CD8-positive, alpha-beta memory T cell (primary cell): ENCODE results near the gene CYS1. TPM values are rescaled to one million over a fixed set of nuclear protein-coding genes. Genes with fewer than 3 reads are reported as not detected.
"Not testable (repeated sequence)": the region's sequence is repeated elsewhere in the genome, so short reads cannot be mapped to it uniquely, and the experiment has no call there.

Experiments used
- CTCF ChIA-PET: fragments of 350-600 bp; sonication (Branson Sonifier 250); formaldehyde crosslinking; loops from one replicate; lab custom pipeline; 2021; ENCODE audit warnings: antibody characterized with exemption; lab: Charles Lee
- POLR2A ChIA-PET: fragments of 350-600 bp; sonication (Branson Sonifier 250); formaldehyde crosslinking; loops from one replicate; lab custom pipeline; 2021; ENCODE audit warnings: antibody characterized with exemption; lab: Charles Lee
- DNase-seq, 5 donors: peaks; one replicate each; pipeline versions ENCODE4 v3.0.0 to v3.0.0-alpha.2; 2020 to 2022; ENCODE audit warnings: mixed read lengths in 1 of 5
- H3K27ac ChIP-seq: one replicate; pipeline ENCODE4 v1.7.0; 2013; ENCODE audit warnings: low read depth, mild to moderate bottlenecking, low read length, moderate library complexity
- H3K27me3 ChIP-seq: 2 replicates; pipeline ENCODE4 v1.7.0; 2013; ENCODE audit warnings: low read length, mild to moderate bottlenecking; ENCODE audit not compliant: insufficient read depth, poor library complexity, severe bottlenecking
- H3K36me3 ChIP-seq: 2 replicates; pipeline ENCODE4 v1.7.0; 2013; ENCODE audit warnings: mild to moderate bottlenecking, low read length, moderate library complexity; ENCODE audit not compliant: insufficient read depth
- H3K4me1 ChIP-seq: 2 replicates; pipeline ENCODE4 v1.7.0; 2013; ENCODE audit warnings: mild to moderate bottlenecking, low read length, moderate library complexity; ENCODE audit not compliant: insufficient read depth
- H3K4me3 ChIP-seq: 2 replicates; pipeline ENCODE4 v1.7.0; 2013; ENCODE audit warnings: mild to moderate bottlenecking, low read length
- H3K9me3 ChIP-seq: 2 replicates; pipeline ENCODE4 v1.7.0; 2013; ENCODE audit warnings: mild to moderate bottlenecking, low read length
- H3K27ac Mint-ChIP-seq, 8 donors: one replicate each; pipeline ENCODE4 v1.8.0; 2020 to 2021; ENCODE audit warnings: mixed read lengths in 8 of 8, mild to moderate bottlenecking in 6 of 8, inconsistent platforms in 3 of 8, moderate library complexity in 3 of 8
- H3K27me3 Mint-ChIP-seq, 2 donors: one replicate each; pipeline ENCODE4 v1.8.0; 2020 to 2021; ENCODE audit warnings: mixed read lengths in 2 of 2, mild to moderate bottlenecking in 1 of 2, moderate library complexity in 1 of 2
- H3K36me3 Mint-ChIP-seq, 3 donors: one replicate each; pipeline ENCODE4 v1.8.0; 2020 to 2021; ENCODE audit warnings: mixed read lengths in 3 of 3, inconsistent platforms in 1 of 3, mild to moderate bottlenecking in 1 of 3
- H3K4me1 Mint-ChIP-seq, 3 donors: one replicate each; pipeline ENCODE4 v1.8.0; 2020 to 2021; ENCODE audit warnings: mixed read lengths in 3 of 3, inconsistent platforms in 1 of 3, mild to moderate bottlenecking in 1 of 3
- H3K4me3 Mint-ChIP-seq, 7 donors: one replicate each; pipeline ENCODE4 v1.8.0; 2020 to 2021; ENCODE audit warnings: mixed read lengths in 7 of 7, mild to moderate bottlenecking in 6 of 7, moderate library complexity in 4 of 7, inconsistent platforms in 2 of 7
- H3K9me3 Mint-ChIP-seq, 5 donors: one replicate each; pipeline ENCODE4 v1.8.0; 2020 to 2022; ENCODE audit warnings: mixed read lengths in 5 of 5, mild to moderate bottlenecking in 3 of 5, moderate library complexity in 2 of 5, inconsistent platforms in 1 of 5
- polyA plus RNA-seq: library from polyadenylated mRNA; unstranded; fragments of 300-500 nt; fragmentation: Illumina TruSeq; gene quantifications from one replicate; pipeline ENCODE4 v1.2.3, GENCODE V29; 2021
- total RNA-seq, 2 experiments: library from RNA; stranded (reverse); gene quantifications; one replicate each; pipeline ENCODE4 v1.2.3, GENCODE V29; 2021

Gene CYS1
- total and polyA plus RNA-seq, 3 experiments from 2014 or later = 0.07 to 0.20 (median 0.09) TPM

DNA sequence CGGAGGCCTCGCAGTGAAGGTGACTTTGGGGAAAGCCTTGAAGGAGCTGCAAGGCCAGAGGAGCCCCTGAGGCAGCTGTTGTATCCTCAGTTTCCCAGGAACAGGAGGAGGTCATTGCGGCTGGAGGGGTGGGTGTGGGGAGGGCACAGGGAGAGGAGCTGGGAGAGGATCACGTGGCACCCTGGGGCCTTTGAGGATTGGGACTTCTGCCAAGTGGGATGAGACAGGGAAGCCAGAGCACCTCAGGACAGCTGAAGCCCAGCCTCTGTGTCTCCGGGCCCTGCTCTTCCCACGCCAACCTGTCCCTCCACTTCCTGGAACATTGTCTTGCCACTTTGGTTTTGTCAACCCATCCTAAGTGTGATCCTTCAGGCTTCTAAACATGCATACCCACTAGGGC lies 23.0 kb upstream of the CYS1 start:
- ChIA-PET POLR2A (no interaction called here), CTCF (interaction anchor here (2.9 kb wide), 1 partner anchor 31 kb away, joined by 12 read pairs; no protein-coding TSS in a partner anchor)
- peaks cover 4 to 6% of the 10 kb centered on the region in 2 donors for H3K27me3 Mint-ChIP-seq
- Histone ChIP-seq H3K4me1 (no peaks in the 10 kb centered on the region), H3K9me3 (no peaks in the 10 kb centered on the region), H3K36me3 (no peaks in the 10 kb centered on the region), H3K4me3 (no peak overlapping the region), H3K27ac (no peak overlapping the region), H3K27me3 (no peaks in the 10 kb centered on the region)
- H3K9me3 Mint-ChIP-seq = peaks cover 0 to 9% (median 6%) of the 10 kb centered on the region in 5 donors
- peaks cover 0 to 10% (median 0%) of the 10 kb centered on the region in 3 donors for H3K36me3 Mint-ChIP-seq
- H3K27ac Mint-ChIP-seq = no peak overlapping the region
- no peaks in the 10 kb centered on the region for H3K4me1 Mint-ChIP-seq
- DNase-seq = no peak
- no peak overlapping the region for H3K4me3 Mint-ChIP-seq

DNA sequence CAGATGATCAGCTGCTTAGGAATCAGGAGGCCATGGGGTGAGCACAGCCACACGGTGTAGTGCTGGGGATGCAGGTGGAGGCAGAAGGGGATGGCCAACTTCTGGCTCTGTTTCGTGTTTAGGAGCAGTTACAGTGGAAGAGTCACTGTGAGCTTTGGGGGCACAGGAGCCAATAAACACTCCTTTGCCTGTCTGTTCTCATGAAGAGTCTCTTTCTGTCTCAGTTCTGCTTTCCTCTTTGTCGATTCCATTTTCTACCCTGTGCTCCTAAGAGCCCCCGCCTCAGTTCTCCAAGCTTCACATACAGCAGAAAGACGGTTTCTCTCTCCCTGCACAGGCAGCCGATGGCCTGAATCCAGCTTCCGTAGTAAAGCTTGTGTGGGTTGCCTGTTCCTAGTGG lies 21.3 kb upstream of the CYS1 start:
- Mint-ChIP-seq H3K4me3 (no peak overlapping the region), H3K27ac (no peak overlapping the region), H3K36me3 (peaks cover 0 to 2% (median 0%) of the 10 kb centered on the region in 3 donors), H3K27me3 (peaks cover 10 to 13% of the 10 kb centered on the region in 2 donors), H3K9me3 (peaks cover 0 to 2% (median 0%) of the 10 kb centered on the region in 5 donors), H3K4me1 (no peaks in the 10 kb centered on the region)
- POLR2A ChIA-PET = no interaction called here
- Histone ChIP-seq H3K9me3 (no peaks in the 10 kb centered on the region), H3K27me3 (no peaks in the 10 kb centered on the region), H3K4me3 (no peak overlapping the region), H3K36me3 (no peaks in the 10 kb centered on the region), H3K4me1 (no peaks in the 10 kb centered on the region), H3K27ac (no peak overlapping the region)
- no peak for DNase-seq
- CTCF ChIA-PET = interaction anchor here (1.7 to 2.9 kb wide), 2 partner anchors 11 to 29 kb away, joined by 4 to 12 read pairs; no protein-coding TSS in a partner anchor

DNA sequence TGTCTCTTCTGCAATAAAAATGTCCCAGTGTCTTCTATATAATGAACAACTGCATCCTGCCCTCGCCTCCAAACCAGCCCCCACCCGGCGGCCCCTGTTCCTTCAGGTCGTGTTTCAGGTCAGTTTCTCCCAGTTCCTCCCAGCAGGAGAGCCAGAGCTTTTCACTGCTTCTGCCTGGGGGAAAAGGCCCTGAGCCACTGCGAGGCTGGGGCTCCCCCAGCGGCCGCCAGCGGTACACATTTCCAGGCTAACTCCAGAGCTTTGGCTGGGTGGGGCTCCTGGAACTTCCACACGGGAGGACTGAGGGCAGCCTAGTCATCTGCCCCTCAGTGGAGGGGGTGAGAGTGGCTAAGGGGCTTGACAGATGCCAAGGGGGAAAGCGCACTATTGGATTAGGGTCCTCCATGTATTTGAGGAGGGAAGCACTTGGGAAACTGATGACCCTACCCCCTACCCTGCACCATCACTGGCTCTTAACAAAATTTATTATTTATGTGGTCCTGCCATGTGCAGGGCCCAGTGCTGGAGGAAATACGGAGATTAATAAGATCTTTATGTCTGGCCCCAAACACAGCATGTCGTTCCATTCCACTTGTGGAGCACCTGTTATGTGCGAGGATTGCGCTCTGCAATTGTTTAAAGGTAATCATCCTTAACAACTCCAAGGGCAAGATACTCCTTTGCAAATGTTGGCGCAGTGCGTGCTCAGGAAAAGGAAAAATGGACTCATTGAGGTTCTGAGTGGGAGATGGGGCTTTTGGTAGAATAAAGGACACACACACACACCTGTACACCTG lies 17.3 kb upstream of the CYS1 start:
- Histone ChIP-seq H3K4me3 (no peak overlapping the region), H3K4me1 (no peaks in the 10 kb centered on the region), H3K27ac (no peak overlapping the region), H3K27me3 (peaks cover 14% of the 10 kb centered on the region), H3K36me3 (no peaks in the 10 kb centered on the region), H3K9me3 (no peaks in the 10 kb centered on the region)
- Mint-ChIP-seq H3K36me3 (no peaks in the 10 kb centered on the region), H3K4me3 (peak overlapping the region in 1 of 7 donors; percentile 49), H3K9me3 (no peaks in the 10 kb centered on the region), H3K27me3 (peaks cover 22 to 47% of the 10 kb centered on the region in 2 donors), H3K27ac (peak overlapping the region in 1 of 8 donors; percentile 17), H3K4me1 (no peaks in the 10 kb centered on the region)
- ChIA-PET CTCF (interaction anchor here (0.9 to 3.0 kb wide), 17 partner anchors 11 to 347 kb away, joined by 3 to 38 read pairs (median 5); partner anchors contain the start of gene CYS1), POLR2A (interaction anchor here (0.7 kb wide), 1 partner anchor 16 kb away, joined by 3 read pairs; no protein-coding TSS in a partner anchor)
- DNase-seq = peak in 1 of 5 donors; percentile 19

DNA sequence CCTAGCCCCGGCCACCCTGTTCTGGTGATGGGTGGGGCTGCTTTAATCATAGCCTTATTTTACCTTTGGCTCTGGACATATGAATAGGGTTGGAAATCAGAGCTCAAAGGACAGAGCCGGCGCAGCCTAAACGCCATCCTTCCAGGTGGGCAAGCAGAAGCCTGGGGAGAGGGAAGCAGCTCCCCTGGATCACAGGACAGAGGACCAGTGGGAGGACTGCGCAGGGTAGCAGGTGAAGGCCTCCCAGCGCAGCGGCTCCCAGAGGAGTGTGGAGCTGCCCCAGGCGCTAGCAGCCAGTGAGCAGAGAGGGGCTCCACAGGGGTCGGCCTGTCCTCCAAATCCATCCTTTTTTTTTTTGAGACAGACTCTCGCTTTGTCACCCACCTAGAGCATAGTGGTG lies 16.4 kb upstream of the CYS1 start:
- Mint-ChIP-seq H3K36me3 (no peaks in the 10 kb centered on the region), H3K27me3 (peaks cover 25 to 57% of the 10 kb centered on the region in 2 donors), H3K4me1 (peaks cover 0 to 2% (median 0%) of the 10 kb centered on the region in 3 donors), H3K4me3 (no peak overlapping the region), H3K9me3 (peaks cover 0 to 6% (median 4%) of the 10 kb centered on the region in 5 donors), H3K27ac (no peak overlapping the region)
- no peak overlapping the region for H3K4me3 ChIP-seq
- POLR2A ChIA-PET = interaction anchor here (0.7 kb wide), 1 partner anchor 15 kb away, joined by 3 read pairs; no protein-coding TSS in a partner anchor
- H3K9me3 ChIP-seq = no peaks in the 10 kb centered on the region
- H3K27ac ChIP-seq = no peak overlapping the region
- CTCF ChIA-PET = interaction anchor here (0.9 to 3.0 kb wide), 16 partner anchors 10 to 348 kb away, joined by 3 to 38 read pairs (median 5); partner anchors contain the start of gene CYS1
- no peaks in the 10 kb centered on the region for H3K36me3 ChIP-seq
- no peaks in the 10 kb centered on the region for H3K4me1 ChIP-seq
- peaks cover 15% of the 10 kb centered on the region for H3K27me3 ChIP-seq
- DNase-seq = no peak

DNA sequence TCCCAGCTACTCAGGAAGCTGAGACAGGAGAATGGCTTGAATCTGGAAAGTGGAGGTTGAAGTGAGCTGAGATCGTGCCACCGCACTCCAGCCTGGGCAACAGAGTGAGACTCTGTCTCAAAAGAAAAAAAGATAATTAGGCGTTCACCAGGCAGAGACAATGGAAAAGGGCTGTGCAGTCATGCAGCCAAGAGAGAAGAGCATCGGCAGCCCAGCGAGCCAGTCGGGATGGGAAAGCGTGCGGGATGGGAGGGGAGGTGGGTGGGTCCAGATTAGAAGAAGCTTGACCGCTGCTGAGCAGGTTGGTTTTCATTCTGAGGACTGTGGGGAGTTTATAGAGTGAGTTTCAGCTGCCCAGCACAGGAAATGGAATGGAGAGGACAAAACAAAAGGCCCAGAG lies 15.0 kb upstream of the CYS1 start:
- no peak for DNase-seq
- H3K27me3 Mint-ChIP-seq = peaks cover 35 to 67% of the 10 kb centered on the region in 2 donors
- Histone ChIP-seq H3K27me3 (peaks cover 22% of the 10 kb centered on the region), H3K36me3 (no peaks in the 10 kb centered on the region), H3K27ac (no peak overlapping the region), H3K4me1 (no peaks in the 10 kb centered on the region), H3K9me3 (no peaks in the 10 kb centered on the region), H3K4me3 (no peak overlapping the region)
- H3K4me3 Mint-ChIP-seq = no peak overlapping the region
- no peak overlapping the region for H3K27ac Mint-ChIP-seq
- peaks cover 0 to 7% (median 5%) of the 10 kb centered on the region in 5 donors for H3K9me3 Mint-ChIP-seq
- no peaks in the 10 kb centered on the region for H3K36me3 Mint-ChIP-seq
- POLR2A ChIA-PET = no interaction called here
- peaks cover 4 to 5% (median 5%) of the 10 kb centered on the region in 3 donors for H3K4me1 Mint-ChIP-seq
- CTCF ChIA-PET = interaction anchor here (1.1 to 1.9 kb wide), 3 partner anchors 22 to 313 kb away, joined by 3 to 9 read pairs (median 4); no protein-coding TSS in a partner anchor

DNA sequence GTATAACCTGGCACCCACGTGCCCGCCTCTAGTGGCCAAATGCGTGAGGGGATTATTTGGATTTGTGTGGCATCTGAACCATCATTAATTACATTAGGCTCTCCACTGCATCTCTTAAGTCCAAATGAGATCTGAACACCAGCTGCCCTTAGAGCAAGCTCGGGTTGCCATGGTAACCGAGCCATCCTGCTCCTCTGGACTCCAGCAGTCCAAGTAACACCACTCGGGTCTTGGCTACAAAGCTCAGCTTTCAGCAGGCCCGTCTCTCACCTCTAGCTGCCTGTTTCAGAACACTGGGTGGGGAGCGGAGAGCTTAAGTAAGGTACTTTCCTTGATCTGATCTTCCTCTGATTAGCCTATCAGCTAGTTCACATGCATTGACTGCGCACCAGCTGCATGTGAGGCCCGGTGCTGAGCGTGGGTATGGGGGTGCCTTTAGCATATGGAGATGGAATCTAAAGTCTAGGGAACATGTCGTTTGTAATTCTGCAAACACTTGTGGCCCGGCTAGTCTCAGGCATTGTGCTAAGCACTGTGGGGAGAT lies 14.1 kb upstream of the CYS1 start:
- Mint-ChIP-seq H3K27ac (no peak overlapping the region), H3K27me3 (peaks cover 42 to 75% of the 10 kb centered on the region in 2 donors), H3K4me1 (peaks cover 4 to 5% (median 5%) of the 10 kb centered on the region in 3 donors), H3K4me3 (no peak overlapping the region), H3K36me3 (no peaks in the 10 kb centered on the region), H3K9me3 (peaks cover 0 to 7% (median 5%) of the 10 kb centered on the region in 5 donors)
- no peak overlapping the region for H3K27ac ChIP-seq
- no peaks in the 10 kb centered on the region for H3K4me1 ChIP-seq
- H3K9me3 ChIP-seq = no peaks in the 10 kb centered on the region
- POLR2A ChIA-PET = no interaction called here
- no peaks in the 10 kb centered on the region for H3K36me3 ChIP-seq
- no peak overlapping the region for H3K4me3 ChIP-seq
- peaks cover 22% of the 10 kb centered on the region for H3K27me3 ChIP-seq
- DNase-seq = no peak
- CTCF ChIA-PET = interaction anchor here (0.7 to 1.9 kb wide), 3 partner anchors 9 to 314 kb away, joined by 3 to 9 read pairs (median 3); no protein-coding TSS in a partner anchor

DNA sequence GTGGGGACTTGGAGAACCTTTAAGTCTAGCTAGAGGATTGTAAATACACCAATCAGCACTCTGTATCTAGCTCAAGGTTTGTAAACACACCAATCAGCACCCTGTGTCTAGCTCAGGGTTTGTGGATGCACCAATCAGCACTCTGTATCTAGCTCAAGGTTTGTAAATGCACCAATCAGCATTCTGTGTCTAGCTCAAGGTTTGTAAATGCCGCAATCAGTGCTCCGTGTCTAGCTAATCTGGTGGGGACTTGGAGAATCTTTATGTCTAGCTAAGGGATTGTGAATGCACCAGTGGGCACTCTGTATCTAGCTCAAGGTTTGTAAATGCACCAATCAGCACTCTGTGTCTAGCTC lies 11.7 kb upstream of the CYS1 start:
- H3K4me3 Mint-ChIP-seq = peak overlapping the region in 5 of 7 donors; percentile 8 to 52 (median 40)
- POLR2A ChIA-PET, H3K36me3 Mint-ChIP-seq, H3K4me3 ChIP-seq, H3K9me3 ChIP-seq, DNase-seq, H3K36me3 ChIP-seq, H3K4me1 Mint-ChIP-seq, H3K27ac Mint-ChIP-seq, H3K9me3 Mint-ChIP-seq, H3K4me1 ChIP-seq, H3K27ac ChIP-seq: not testable (repeated sequence)
- CTCF ChIA-PET = interaction anchor here (0.7 to 3.6 kb wide), 6 partner anchors 11 to 108 kb away, joined by 3 to 22 read pairs (median 3); no protein-coding TSS in a partner anchor
- H3K27me3 Mint-ChIP-seq = peaks cover 47 to 78% of the 10 kb centered on the region in 2 donors
- peaks cover 22% of the 10 kb centered on the region for H3K27me3 ChIP-seq
